Activated CD4-positive, alpha-beta memory T cell treated with anti-CD3 and anti-CD28 coated beads, Interleukin-2, amount 10 ng/mL, durations not matched to agents 7 days and 5 days (primary cell): ENCODE results near the gene TGFB3. TPM values are rescaled to one million over a fixed set of nuclear protein-coding genes. Genes with fewer than 3 reads are reported as not detected.

Experiments used
- CTCF ChIA-PET: fragments of 350-600 bp; sonication (Branson Sonifier 250); formaldehyde crosslinking; loops from one replicate; lab custom pipeline; 2021; ENCODE audit warnings: antibody characterized with exemption, inconsistent platforms; lab: Charles Lee
- POLR2A ChIA-PET: fragments of 350-600 bp; sonication (Branson Sonifier 250); formaldehyde crosslinking; loops from one replicate; lab custom pipeline; 2021; ENCODE audit warnings: antibody characterized with exemption; lab: Charles Lee
- DNase-seq: peaks from one replicate; pipeline ENCODE4 v3.0.0-alpha.2; 2020
- H3K27ac Mint-ChIP-seq: one replicate; pipeline ENCODE4 v1.8.0; 2021; ENCODE audit warnings: mild to moderate bottlenecking, mixed read lengths
- H3K27me3 Mint-ChIP-seq: one replicate; pipeline ENCODE4 v1.8.0; 2021; ENCODE audit warnings: mixed read lengths
- H3K36me3 Mint-ChIP-seq: one replicate; pipeline ENCODE4 v1.8.0; 2021; ENCODE audit warnings: low read depth, mixed read lengths
- H3K4me1 Mint-ChIP-seq: one replicate; pipeline ENCODE4 v1.8.0; 2021; ENCODE audit warnings: mixed read lengths
- H3K4me3 Mint-ChIP-seq: one replicate; pipeline ENCODE4 v1.8.0; 2021; ENCODE audit warnings: mild to moderate bottlenecking, mixed read lengths
- H3K9me3 Mint-ChIP-seq: one replicate; pipeline ENCODE4 v1.8.0; 2021; ENCODE audit warnings: mixed read lengths
- total RNA-seq, 2 experiments: library from RNA; stranded (reverse); gene quantifications; one replicate each; pipeline ENCODE4 v1.2.3, GENCODE V29; 2021

Gene TGFB3
- total RNA-seq, 2 experiments from 2014 or later, result 1.8 to 2.1 TPM

GRCh38 chr14:75909630-75910029 is 72.2 kb downstream of the TGFB3 start:
- no peak overlapping the region for H3K27ac Mint-ChIP-seq

More at GRCh38 chr14:75909630-75910029, 72.2 kb downstream of the TGFB3 start:
- CTCF ChIA-PET, result no interaction called here
- H3K9me3 Mint-ChIP-seq, result no peaks in the 10 kb centered on the region
- H3K4me3 Mint-ChIP-seq, result no peak overlapping the region
- no peak for DNase-seq
- no peaks in the 10 kb centered on the region for H3K36me3 Mint-ChIP-seq
- no peaks in the 10 kb centered on the region for H3K27me3 Mint-ChIP-seq
- no peaks in the 10 kb centered on the region for H3K4me1 Mint-ChIP-seq
- POLR2A ChIA-PET, result no interaction called here

Other genes starting within 250 kb of the TGFB3 start
- gene IFT43, start 3.8 kb upstream of the TGFB3 start, total RNA-seq, result 1 to 10 TPM; 6.4 to 6.9 TPM
- 10 to 100 TPM; 57.3 to 58.6 TPM for gene GPATCH2L, start 169.9 kb upstream of the TGFB3 start, total RNA-seq